Uterus (tissue), 2 donors: Measurements from ENCODE around the gene ZNF616.

ENCODE experiments used
- CTCF ChIP-seq, 4 experiments: fragments of 200-600 bp in 2 of 4; fragments of 450-650 bp in 2 of 4; sonication (generic) in 2 of 4; IDR thresholded peaks; one replicate each; pipeline ENCODE4 v1.5.1; 2016 to 2019; ENCODE audit warnings: antibody characterized with exemption in 4 of 4, mild to moderate bottlenecking in 2 of 4, moderate library complexity in 1 of 4
- POLR2A ChIP-seq, 2 donors: fragments of 450-650 bp; IDR thresholded peaks; one replicate each; pipeline ENCODE4 v1.6.1; 2016; ENCODE audit warnings: antibody characterized with exemption in 2 of 2, mild to moderate bottlenecking in 1 of 2, moderate library complexity in 1 of 2

GRCh38 chr19:52141203-52141602 is 1.5 kb upstream of the ZNF616 start:
- TF ChIP-seq CTCF (IDR thresholded peaks at IDR 0.05) (no peak), POLR2A (IDR thresholded peaks at IDR 0.05) (no peak)
